HCT116 (cell line): Measurements from ENCODE around the gene MEI1. TPM values are rescaled to one million over a fixed set of nuclear protein-coding genes. Genes with fewer than 3 reads are reported as not detected.

Experiments
- ATAC-seq: fragments of 200-7000 bp; cut with Tn5 transposase; 2 replicates; pipeline ENCODE4 v1.9.1; 2020; ENCODE audit warnings: mild to moderate bottlenecking, moderate library complexity
- BruUV-seq: library from RNA; stranded (reverse); fragments of 400-500 nt; replicated peaks from 2 replicates; lab custom pipeline; 2021; lab: Mats Ljungman, UMichigan
- CTCF ChIA-PET: fragments of 300-600 bp; sonication (Branson Sonifier 250); formaldehyde crosslinking; loops from one replicate; lab custom pipeline; 2021; ENCODE audit warnings: antibody characterized with exemption; lab: Charles Lee
- POLR2A ChIA-PET: fragments of 300-600, 350-600 bp; sonication (Branson Sonifier 250); formaldehyde crosslinking; loops from one replicate; lab custom pipeline; 2021; ENCODE audit warnings: antibody characterized with exemption; lab: Charles Lee
- RAD21 ChIA-PET, 2 experiments: fragments of 300-600 bp; sonication (Branson Sonifier 250); formaldehyde crosslinking; loops; one replicate each; lab custom pipeline; 2023; ENCODE audit warnings: low total read pairs in 2 of 2; ENCODE audit not compliant: uncharacterized antibody in 2 of 2, unreplicated experiment in 2 of 2, low non-redundant PET in 1 of 2; lab: Charles Lee
- DNase-seq: peaks from one replicate; pipeline ENCODE4 v3.0.0-alpha.2; 2010; ENCODE audit warnings: low read depth, low spot score
- H2AFZ ChIP-seq: fragments of 200-600 bp; shearing (Covaris generic), sonication (generic); 2 replicates; pipeline ENCODE4 v1.6.1; 2017; ENCODE audit warnings: low read depth, mixed run types, mixed read lengths, antibody characterized with exemption, low read length; ENCODE audit not compliant: poor library complexity, severe bottlenecking
- H3K27ac ChIP-seq: 2 replicates; pipeline ENCODE4 v1.5.1; 2012; ENCODE audit warnings: low read depth, low read length
- H3K27me3 ChIP-seq: fragments of 200-600 bp; sonication (generic); 2 replicates; pipeline ENCODE4 v1.6.1; 2016; ENCODE audit warnings: mixed run types, low read length, mixed read lengths; ENCODE audit not compliant: insufficient read depth
- H3K36me3 ChIP-seq, 2 experiments: fragments of 200-500 bp in 1 of 2; fragments of 200-600 bp in 1 of 2; sonication (Bioruptor generic) in 1 of 2; sonication (generic) in 1 of 2; 2 replicates each; pipeline versions ENCODE4 v1.5.1 to v1.6.1; 2014 to 2016; ENCODE audit warnings: low read length in 2 of 2, inconsistent platforms in 1 of 2, mixed read lengths in 1 of 2, mixed run types in 1 of 2; ENCODE audit not compliant: insufficient read depth in 2 of 2, control insufficient read depth in 1 of 2
- H3K4me1 ChIP-seq, 2 experiments: fragments of 200-600 bp in 1 of 2; sonication (generic) in 1 of 2; 2 replicates each; pipeline versions ENCODE4 v1.5.1 to v1.6.1; 2012 to 2017; ENCODE audit warnings: low read length in 2 of 2, inconsistent platforms in 1 of 2, mild to moderate bottlenecking in 1 of 2, mixed read lengths in 1 of 2, mixed run types in 1 of 2, moderate library complexity in 1 of 2; ENCODE audit not compliant: insufficient read depth in 2 of 2, control insufficient read depth in 1 of 2
- H3K4me2 ChIP-seq: fragments of 200-600 bp; sonication (generic); 2 replicates; pipeline ENCODE4 v1.6.1; 2017; ENCODE audit warnings: mixed run types, low read length, mixed read lengths
- H3K4me3 ChIP-seq, 2 experiments: fragments of 200-600 bp in 1 of 2; sonication (generic) in 1 of 2; replicated peaks in 1 of 2; 2 replicates each; pipeline ENCODE4 v1.5.1; 2011 to 2016; ENCODE audit warnings: low read length in 2 of 2, control low read depth in 1 of 2, low read depth in 1 of 2, mild to moderate bottlenecking in 1 of 2, mixed read lengths in 1 of 2, mixed run types in 1 of 2
- H3K79me2 ChIP-seq: fragments of 200-600 bp; sonication (generic); 2 replicates; pipeline ENCODE4 v1.6.1; 2017; ENCODE audit warnings: mild to moderate bottlenecking, mixed run types, low read length, moderate library complexity, mixed read lengths; ENCODE audit not compliant: insufficient read depth
- H3K9ac ChIP-seq: fragments of 200-600 bp; sonication (generic); 2 replicates; pipeline ENCODE4 v1.6.1; 2016; ENCODE audit warnings: low read length, mixed read lengths
- H3K9me2 ChIP-seq: fragments of 200-600 bp; sonication (generic), shearing (Covaris generic); 2 replicates; pipeline ENCODE4 v1.6.1; 2017; ENCODE audit warnings: mixed run types, mild to moderate bottlenecking, moderate library complexity; ENCODE audit not compliant: insufficient read depth
- H3K9me3 ChIP-seq, 2 experiments: fragments of 200-500 bp in 1 of 2; fragments of 200-600 bp in 1 of 2; sonication (Bioruptor generic) in 1 of 2; sonication (generic) in 1 of 2; 2 replicates each; pipeline ENCODE4 v1.6.1; 2014 to 2017; ENCODE audit warnings: low read length in 2 of 2, mixed read lengths in 2 of 2, inconsistent platforms in 1 of 2, low read depth in 1 of 2, mild to moderate bottlenecking in 1 of 2, mixed run types in 1 of 2, moderate library complexity in 1 of 2; ENCODE audit not compliant: control insufficient read depth in 1 of 2, insufficient read depth in 1 of 2
- H4K20me1 ChIP-seq: fragments of 200-600 bp; sonication (generic), shearing (Covaris generic); 2 replicates; pipeline ENCODE4 v1.6.1; 2017; ENCODE audit warnings: mixed run types, mild to moderate bottlenecking, moderate library complexity; ENCODE audit not compliant: insufficient read depth
- POLR2AphosphoS5 ChIP-seq: IDR thresholded peaks from 2 replicates; pipeline ENCODE4 v1.6.1; 2011; ENCODE audit warnings: mild to moderate bottlenecking, low read depth, low read length, moderate library complexity
- SIN3A ChIP-seq: IDR thresholded peaks from 2 replicates; pipeline ENCODE4 v1.6.1; 2012; ENCODE audit warnings: low read depth
- SP1 ChIP-seq: IDR thresholded peaks from 2 replicates; pipeline ENCODE4 v1.6.1; 2012; ENCODE audit warnings: low read depth
- ZNF274 ChIP-seq: fragments of 200-500 bp; sonication (Bioruptor generic); IDR thresholded peaks from 2 replicates; pipeline ENCODE4 v1.6.1; 2014; ENCODE audit warnings: mild to moderate bottlenecking, low read depth, low read length, inconsistent platforms
- intact Hi-C: fragments of 100-400 bp; cut with micrococcal nuclease; formaldehyde crosslinking; loops from 2 replicates; pipeline ENCODE4 v1.10.0; 2022
- total RNA-seq: library from RNA; stranded (reverse); gene quantifications from one replicate; pipeline ENCODE4 v1.2.1, GENCODE V29; 2021; ENCODE audit not compliant: unreplicated experiment
- TF ChIP-seq, protein P1 (sequence below), 3 experiments: fragments of 200-600 bp in 1 of 3; sonication (generic) in 1 of 3; IDR thresholded peaks in 2 of 3; conservative IDR thresholded peaks in 1 of 3; 2 replicates each; pipeline ENCODE4 v1.5.1; 2012 to 2017; ENCODE audit warnings: low read depth in 2 of 3, low read length in 2 of 3, antibody characterized with exemption in 1 of 3, borderline replicate concordance in 1 of 3, control low read depth in 1 of 3, mild to moderate bottlenecking in 1 of 3, mixed read lengths in 1 of 3, mixed run types in 1 of 3, moderate library complexity in 1 of 3; ENCODE audit not compliant: insufficient read depth in 1 of 3
- TF ChIP-seq, protein P2 (sequence below): IDR thresholded peaks from 2 replicates; pipeline ENCODE4 v1.6.1; 2011; ENCODE audit warnings: mild to moderate bottlenecking, low read length, moderate library complexity; ENCODE audit not compliant: insufficient replicate concordance; ENCODE audit errors: extremely low read depth

Gene MEI1
- total RNA-seq, 1 experiment from 2014 or later = 0.64 TPM

DNA sequence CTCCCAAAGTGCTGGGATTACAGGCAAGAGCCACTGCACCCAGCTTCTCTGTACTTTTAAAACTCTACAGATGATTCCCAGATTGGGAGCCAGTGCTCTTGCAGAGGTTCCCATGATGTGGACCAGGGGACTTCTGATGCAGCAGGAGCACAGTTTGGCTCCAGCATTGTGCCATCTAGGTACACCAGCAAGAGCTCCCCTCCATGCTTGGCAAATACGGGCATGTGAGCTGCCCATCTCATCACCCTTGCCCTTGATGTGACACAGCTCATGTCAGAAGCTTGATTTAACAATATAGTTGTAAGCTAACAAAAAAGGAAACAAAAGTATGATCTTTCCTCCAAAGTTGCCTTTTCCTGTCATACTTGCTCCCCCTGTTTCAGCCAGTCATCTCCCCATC is 39.4 kb upstream of the MEI1 start:
- no peak overlapping the region for H2AFZ ChIP-seq
- H3K27ac ChIP-seq = no peak overlapping the region
- ATAC-seq = no peak
- no peaks in the 10 kb centered on the region for H3K27me3 ChIP-seq
- H3K4me3 ChIP-seq = no peak overlapping the region
- RAD21 ChIA-PET = no interaction called here
- intact Hi-C loops = no loop called here
- H4K20me1 ChIP-seq = peaks cover 8% of the 10 kb centered on the region; the same call in 1 of the 2 replicates
- H3K9me2 ChIP-seq = no peaks in the 10 kb centered on the region
- H3K9me3 ChIP-seq = no peaks in the 10 kb centered on the region
- no peak overlapping the region for H3K9ac ChIP-seq
- CTCF ChIA-PET = no interaction called here
- peaks cover 34% of the 10 kb centered on the region for H3K79me2 ChIP-seq
- H3K36me3 ChIP-seq = peaks cover 57 to 78% of the 10 kb centered on the region in 2 experiments
- H3K4me1 ChIP-seq = no peaks in the 10 kb centered on the region
- POLR2A ChIA-PET = no interaction called here
- TF ChIP-seq, protein P1, sequence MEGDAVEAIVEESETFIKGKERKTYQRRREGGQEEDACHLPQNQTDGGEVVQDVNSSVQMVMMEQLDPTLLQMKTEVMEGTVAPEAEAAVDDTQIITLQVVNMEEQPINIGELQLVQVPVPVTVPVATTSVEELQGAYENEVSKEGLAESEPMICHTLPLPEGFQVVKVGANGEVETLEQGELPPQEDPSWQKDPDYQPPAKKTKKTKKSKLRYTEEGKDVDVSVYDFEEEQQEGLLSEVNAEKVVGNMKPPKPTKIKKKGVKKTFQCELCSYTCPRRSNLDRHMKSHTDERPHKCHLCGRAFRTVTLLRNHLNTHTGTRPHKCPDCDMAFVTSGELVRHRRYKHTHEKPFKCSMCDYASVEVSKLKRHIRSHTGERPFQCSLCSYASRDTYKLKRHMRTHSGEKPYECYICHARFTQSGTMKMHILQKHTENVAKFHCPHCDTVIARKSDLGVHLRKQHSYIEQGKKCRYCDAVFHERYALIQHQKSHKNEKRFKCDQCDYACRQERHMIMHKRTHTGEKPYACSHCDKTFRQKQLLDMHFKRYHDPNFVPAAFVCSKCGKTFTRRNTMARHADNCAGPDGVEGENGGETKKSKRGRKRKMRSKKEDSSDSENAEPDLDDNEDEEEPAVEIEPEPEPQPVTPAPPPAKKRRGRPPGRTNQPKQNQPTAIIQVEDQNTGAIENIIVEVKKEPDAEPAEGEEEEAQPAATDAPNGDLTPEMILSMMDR (IDR thresholded peaks at IDR 0.05 in 2 of 3, conservative IDR thresholded peaks at IDR 0.05 in 1 of 3; ENCODE audit: borderline replicate concordance in 1 of 3, insufficient read depth in 1 of 3, low read depth in 2 of 3, low read length in 2 of 3) = no peak
- no peak for TF ChIP-seq SIN3A
- TF ChIP-seq POLR2AphosphoS5 = no peak
- TF ChIP-seq SP1 = no peak
- no peak for TF ChIP-seq ZNF274
- TF ChIP-seq, protein P2, sequence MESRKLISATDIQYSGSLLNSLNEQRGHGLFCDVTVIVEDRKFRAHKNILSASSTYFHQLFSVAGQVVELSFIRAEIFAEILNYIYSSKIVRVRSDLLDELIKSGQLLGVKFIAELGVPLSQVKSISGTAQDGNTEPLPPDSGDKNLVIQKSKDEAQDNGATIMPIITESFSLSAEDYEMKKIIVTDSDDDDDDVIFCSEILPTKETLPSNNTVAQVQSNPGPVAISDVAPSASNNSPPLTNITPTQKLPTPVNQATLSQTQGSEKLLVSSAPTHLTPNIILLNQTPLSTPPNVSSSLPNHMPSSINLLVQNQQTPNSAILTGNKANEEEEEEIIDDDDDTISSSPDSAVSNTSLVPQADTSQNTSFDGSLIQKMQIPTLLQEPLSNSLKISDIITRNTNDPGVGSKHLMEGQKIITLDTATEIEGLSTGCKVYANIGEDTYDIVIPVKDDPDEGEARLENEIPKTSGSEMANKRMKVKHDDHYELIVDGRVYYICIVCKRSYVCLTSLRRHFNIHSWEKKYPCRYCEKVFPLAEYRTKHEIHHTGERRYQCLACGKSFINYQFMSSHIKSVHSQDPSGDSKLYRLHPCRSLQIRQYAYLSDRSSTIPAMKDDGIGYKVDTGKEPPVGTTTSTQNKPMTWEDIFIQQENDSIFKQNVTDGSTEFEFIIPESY = no peak
- no peak for DNase-seq
- H3K4me2 ChIP-seq = no peak overlapping the region
- BruUV-seq = no TSS peak
